Right renal cortex interstitium (tissue), 3 donors: ENCODE measurements around the gene MTREX. TPM values are rescaled to one million over a fixed set of nuclear protein-coding genes. Genes with fewer than 3 reads are reported as not detected.

Experiments used
- DNase-seq, 3 donors: peaks; one replicate each; pipeline ENCODE4 v3.0.0-alpha.2; 2013; ENCODE audit warnings: low read depth in 3 of 3, low spot score in 2 of 3
- polyA plus RNA-seq, 3 donors: library from polyadenylated mRNA; unstranded; fragments of 120-200 nt; gene quantifications; one replicate each; pipeline ENCODE4 v1.2.1, GENCODE V29; 2013; ENCODE audit not compliant: insufficient read length in 3 of 3

The MTREX gene
- polyA plus RNA-seq, 3 donors, result 92.9 to 100 (median 99.5) TPM

GRCh38 chr5:55372130-55372925, 64.5 kb downstream of the MTREX start:
- no peak for DNase-seq

- no peak for DNase-seq
Observed at GRCh38 chr5:55377810-55378209, 70.0 kb downstream of the MTREX start.

GRCh38 chr5:55383254-55383653, 75.5 kb downstream of the MTREX start:
- DNase-seq, result no peak

- no peak for DNase-seq
Observed at GRCh38 chr5:55384072-55384471, 76.3 kb downstream of the MTREX start.

- no peak for DNase-seq
Observed at GRCh38 chr5:55385227-55385626, 77.4 kb downstream of the MTREX start.

GRCh38 chr5:55385846-55386245, 78.1 kb downstream of the MTREX start:
- no peak for DNase-seq

GRCh38 chr5:55386356-55386755, 78.6 kb downstream of the MTREX start:
- DNase-seq, result no peak

- DNase-seq, result no peak
Observed at GRCh38 chr5:55387865-55388264, 80.1 kb downstream of the MTREX start.

- no peak for DNase-seq
Observed at GRCh38 chr5:55391707-55392106, 83.9 kb downstream of the MTREX start.

- DNase-seq, result no peak
Observed at GRCh38 chr5:55392669-55393068, 84.9 kb downstream of the MTREX start.

- no peak for DNase-seq
Observed at GRCh38 chr5:55393501-55394175, 85.8 kb downstream of the MTREX start.

- no peak for DNase-seq
Observed at GRCh38 chr5:55402199-55402598, 94.4 kb downstream of the MTREX start.

- no peak for DNase-seq
Observed at GRCh38 chr5:55406292-55406691, 98.5 kb downstream of the MTREX start.

- no peak for DNase-seq
Observed at GRCh38 chr5:55407059-55407684, 99.4 kb downstream of the MTREX start.

GRCh38 chr5:55407984-55408383, 100.2 kb downstream of the MTREX start:
- DNase-seq, result no peak

GRCh38 chr5:55409775-55410174, 102.0 kb downstream of the MTREX start:
- no peak for DNase-seq

GRCh38 chr5:55410845-55411244, 103.1 kb downstream of the MTREX start:
- DNase-seq, result no peak

- DNase-seq, result no peak
Observed at GRCh38 chr5:55411876-55412275, 104.1 kb downstream of the MTREX start.

GRCh38 chr5:55413644-55414043, 105.9 kb downstream of the MTREX start:
- DNase-seq, result no peak

GRCh38 chr5:55415071-55415470, 107.3 kb downstream of the MTREX start:
- DNase-seq, result no peak

GRCh38 chr5:55416306-55416705, 108.5 kb downstream of the MTREX start:
- DNase-seq, result no peak
